ENCODE results near the gene MORC4. TPM values are rescaled to one million over a fixed set of nuclear protein-coding genes. Genes with fewer than 3 reads are reported as not detected.

The MORC4 gene
- total RNA-seq, 1 donor from 2014 or later = 16.3 TPM

GRCh38 chrX:106959901-106960300 lies 40.1 kb downstream of the MORC4 start:
- ATAC-seq (peak; percentile 44), DNase-seq (no peak)
- Histone ChIP-seq H3K4me1 (no peaks in the 10 kb centered on the region), H3K36me3 (no peaks in the 10 kb centered on the region), H3K27ac (no peak overlapping the region), H3K27me3 (no peaks in the 10 kb centered on the region), H3K4me3 (no peak overlapping the region), H3K9me3 (no peaks in the 10 kb centered on the region)
- intact Hi-C loops (cut with DNase I) = loop anchor here (10.0 kb wide), 1 partner anchor 65 kb away; no protein-coding TSS in a partner anchor
- no peak for TF ChIP-seq CTCF (IDR thresholded peaks at IDR 0.05)

- Histone ChIP-seq H3K4me3 (no peak overlapping the region), H3K9me3 (no peaks in the 10 kb centered on the region), H3K27me3 (no peaks in the 10 kb centered on the region), H3K27ac (no peak overlapping the region), H3K4me1 (no peaks in the 10 kb centered on the region), H3K36me3 (no peaks in the 10 kb centered on the region)
- no peak for DNase-seq
- intact Hi-C loops (cut with DNase I) = loop anchor here (10.0 kb wide), 1 partner anchor 63 kb away; no protein-coding TSS in a partner anchor
- TF ChIP-seq CTCF (IDR thresholded peaks at IDR 0.05) = no peak
- ATAC-seq = no peak
These were observed 42.2 kb downstream of the MORC4 start for GRCh38 chrX:106957856-106958255.

- no peak for TF ChIP-seq CTCF (IDR thresholded peaks at IDR 0.05)
- Histone ChIP-seq H3K36me3 (no peaks in the 10 kb centered on the region), H3K27ac (no peak overlapping the region), H3K27me3 (no peaks in the 10 kb centered on the region), H3K4me3 (no peak overlapping the region), H3K4me1 (no peaks in the 10 kb centered on the region), H3K9me3 (no peaks in the 10 kb centered on the region)
- ATAC-seq = no peak
- DNase-seq = no peak
- intact Hi-C loops (cut with DNase I) = loop anchor here (10.0 kb wide), 1 partner anchor 60 kb away; no protein-coding TSS in a partner anchor
These were observed 44.8 kb downstream of the MORC4 start for GRCh38 chrX:106955004-106955772.

- no peak for TF ChIP-seq CTCF (IDR thresholded peaks at IDR 0.05)
- ATAC-seq (no peak), DNase-seq (no peak)
- intact Hi-C loops (cut with DNase I) = loop anchor here (10.0 kb wide), 1 partner anchor 59 kb away; no protein-coding TSS in a partner anchor
- Histone ChIP-seq H3K4me3 (no peak overlapping the region), H3K27ac (no peak overlapping the region), H3K27me3 (no peaks in the 10 kb centered on the region), H3K4me1 (no peaks in the 10 kb centered on the region), H3K36me3 (no peaks in the 10 kb centered on the region), H3K9me3 (no peaks in the 10 kb centered on the region)
These were observed 46.0 kb downstream of the MORC4 start for GRCh38 chrX:106954041-106954440.

GRCh38 chrX:106952988-106953387 lies 47.0 kb downstream of the MORC4 start:
- Histone ChIP-seq H3K27ac (no peak overlapping the region), H3K36me3 (no peaks in the 10 kb centered on the region), H3K9me3 (no peaks in the 10 kb centered on the region), H3K27me3 (no peaks in the 10 kb centered on the region), H3K4me3 (no peak overlapping the region), H3K4me1 (no peaks in the 10 kb centered on the region)
- DNase-seq (no peak), ATAC-seq (no peak)
- intact Hi-C loops (cut with DNase I) = loop anchor here (10.0 kb wide), 1 partner anchor 58 kb away; no protein-coding TSS in a partner anchor
- peak; percentile 42 for TF ChIP-seq CTCF (IDR thresholded peaks at IDR 0.05)
